Parathyroid adenoma (tissue), 2 donors: ENCODE measurements around the gene DKC1.
A peak's percentile ranks its signal among the peaks of the same experiment; 100 is the strongest.

Experiments
- H2AFZ ChIP-seq: fragments of 300-600 bp; sonication (generic); one replicate; pipeline ENCODE4 v1.7.0; 2017; ENCODE audit warnings: antibody characterized with exemption, mild to moderate bottlenecking
- H3K27ac ChIP-seq: fragments of 300-600 bp; sonication (generic); one replicate; pipeline ENCODE4 v1.7.0; 2017
- H3K27me3 ChIP-seq: fragments of 300-600 bp; sonication (generic); one replicate; pipeline ENCODE4 v1.7.0; 2017; ENCODE audit warnings: low read length; ENCODE audit not compliant: control insufficient read depth, insufficient read depth
- H3K36me3 ChIP-seq: fragments of 300-600 bp; sonication (generic); one replicate; pipeline ENCODE4 v1.7.0; 2017; ENCODE audit warnings: low read length; ENCODE audit not compliant: control insufficient read depth, insufficient read depth
- H3K4me1 ChIP-seq: fragments of 300-600 bp; sonication (generic); one replicate; pipeline ENCODE4 v1.7.0; 2017; ENCODE audit warnings: control low read depth
- H3K4me2 ChIP-seq: fragments of 300-600 bp; sonication (generic); one replicate; pipeline ENCODE4 v1.7.0; 2017; ENCODE audit warnings: low read length
- H3K4me3 ChIP-seq: fragments of 300-600 bp; sonication (generic); one replicate; pipeline ENCODE4 v1.7.0; 2017; ENCODE audit warnings: low read depth, low read length
- H3K79me2 ChIP-seq: fragments of 300-600 bp; sonication (generic); one replicate; pipeline ENCODE4 v1.7.0; 2017; ENCODE audit warnings: control low read depth
- H3K9ac ChIP-seq: fragments of 300-600 bp; sonication (generic); one replicate; pipeline ENCODE4 v1.7.0; 2017; ENCODE audit warnings: mild to moderate bottlenecking
- H3K9me3 ChIP-seq: fragments of 300-600 bp; sonication (generic); one replicate; pipeline ENCODE4 v1.7.0; 2017; ENCODE audit warnings: low read length; ENCODE audit not compliant: control insufficient read depth
- TF ChIP-seq, protein P1 (sequence below): fragments of 300-600 bp; sonication (generic); IDR thresholded peaks from one replicate; pipeline ENCODE4 v1.7.0; 2017; ENCODE audit warnings: antibody characterized with exemption, mild to moderate bottlenecking
- donor health status: primary hyperparathyroidism.

Gene DKC1

DNA sequence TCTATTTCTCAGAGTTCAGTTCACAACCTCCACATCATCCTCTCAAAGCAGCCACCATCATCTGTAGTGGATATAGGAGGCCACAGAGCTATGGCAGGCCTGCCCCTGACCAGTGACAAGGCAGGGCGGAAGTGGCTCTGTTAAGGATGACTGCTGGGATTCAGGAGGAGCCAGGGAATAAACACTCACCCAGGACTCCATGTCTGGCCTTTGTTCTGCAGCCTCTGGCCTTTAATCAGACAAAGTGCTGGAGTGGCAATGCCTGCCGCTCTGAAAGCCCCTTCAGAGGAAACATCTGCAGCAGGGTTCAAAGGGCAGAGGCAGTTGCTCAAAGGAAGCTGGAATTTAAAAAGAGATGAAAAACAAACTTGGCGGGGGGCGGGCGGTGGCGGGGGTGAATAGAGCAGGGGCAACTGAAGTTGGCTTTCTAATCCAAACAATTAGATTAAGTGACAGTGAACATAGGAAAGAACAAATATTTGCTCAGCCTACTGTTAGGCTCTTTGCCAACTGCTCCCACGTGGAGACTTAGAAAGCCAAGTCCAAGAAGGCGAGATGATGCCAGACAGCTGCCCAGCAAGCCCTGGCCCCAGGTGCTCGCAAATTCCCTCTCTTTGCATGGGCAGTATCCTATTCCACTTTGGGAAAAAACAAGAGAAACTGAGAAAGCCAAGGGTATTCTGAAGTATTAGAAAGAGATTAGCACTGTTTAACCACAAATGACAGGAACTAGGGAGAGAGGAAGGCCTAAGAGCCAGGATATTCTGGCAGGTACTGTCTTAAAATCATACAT lies 37.1 kb downstream of the DKC1 start:
- Histone ChIP-seq H3K36me3 (no peaks in the 10 kb centered on the region), H3K4me3 (no peak overlapping the region), H3K9me3 (no peaks in the 10 kb centered on the region), H3K27ac (no peak overlapping the region), H3K79me2 (no peaks in the 10 kb centered on the region), H3K9ac (no peak overlapping the region), H3K27me3 (no peaks in the 10 kb centered on the region), H3K4me2 (no peak overlapping the region), H2AFZ (no peak overlapping the region), H3K4me1 (no peaks in the 10 kb centered on the region)
- TF ChIP-seq, protein P1, sequence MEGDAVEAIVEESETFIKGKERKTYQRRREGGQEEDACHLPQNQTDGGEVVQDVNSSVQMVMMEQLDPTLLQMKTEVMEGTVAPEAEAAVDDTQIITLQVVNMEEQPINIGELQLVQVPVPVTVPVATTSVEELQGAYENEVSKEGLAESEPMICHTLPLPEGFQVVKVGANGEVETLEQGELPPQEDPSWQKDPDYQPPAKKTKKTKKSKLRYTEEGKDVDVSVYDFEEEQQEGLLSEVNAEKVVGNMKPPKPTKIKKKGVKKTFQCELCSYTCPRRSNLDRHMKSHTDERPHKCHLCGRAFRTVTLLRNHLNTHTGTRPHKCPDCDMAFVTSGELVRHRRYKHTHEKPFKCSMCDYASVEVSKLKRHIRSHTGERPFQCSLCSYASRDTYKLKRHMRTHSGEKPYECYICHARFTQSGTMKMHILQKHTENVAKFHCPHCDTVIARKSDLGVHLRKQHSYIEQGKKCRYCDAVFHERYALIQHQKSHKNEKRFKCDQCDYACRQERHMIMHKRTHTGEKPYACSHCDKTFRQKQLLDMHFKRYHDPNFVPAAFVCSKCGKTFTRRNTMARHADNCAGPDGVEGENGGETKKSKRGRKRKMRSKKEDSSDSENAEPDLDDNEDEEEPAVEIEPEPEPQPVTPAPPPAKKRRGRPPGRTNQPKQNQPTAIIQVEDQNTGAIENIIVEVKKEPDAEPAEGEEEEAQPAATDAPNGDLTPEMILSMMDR, result no peak

- H3K4me1 ChIP-seq, result no peaks in the 10 kb centered on the region
- no peak overlapping the region for H3K27ac ChIP-seq
- no peaks in the 10 kb centered on the region for H3K79me2 ChIP-seq
- H3K4me3 ChIP-seq, result no peak overlapping the region
- no peaks in the 10 kb centered on the region for H3K27me3 ChIP-seq
- no peaks in the 10 kb centered on the region for H3K36me3 ChIP-seq
- TF ChIP-seq, protein P1, result no peak
- H3K9ac ChIP-seq, result no peak overlapping the region
- H2AFZ ChIP-seq, result no peak overlapping the region
- no peaks in the 10 kb centered on the region for H3K9me3 ChIP-seq
- H3K4me2 ChIP-seq, result no peak overlapping the region
These were observed 38.0 kb downstream of the DKC1 start for GRCh38 chrX:154800478-154801210.

DNA sequence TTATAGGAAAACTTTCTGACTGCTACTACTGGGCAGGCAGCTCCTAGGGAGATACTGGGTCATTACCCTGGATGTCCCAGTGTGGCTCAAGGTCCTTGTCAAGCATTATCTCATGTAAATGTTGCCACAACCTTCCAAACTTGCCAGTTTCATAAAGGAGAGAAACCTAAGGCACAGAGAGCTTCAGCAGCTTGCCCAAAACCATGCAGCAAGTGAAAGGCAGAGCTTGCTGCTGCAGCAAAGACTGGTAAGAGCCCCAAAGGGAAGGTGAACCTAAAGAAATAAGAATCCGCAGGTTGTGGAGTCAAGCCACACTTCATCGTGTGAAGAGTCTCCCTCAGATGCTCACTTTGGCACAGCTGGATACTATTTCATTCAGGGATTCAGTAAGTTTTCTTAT lies 40.3 kb downstream of the DKC1 start:
- Histone ChIP-seq H3K9ac (no peak overlapping the region), H3K9me3 (no peaks in the 10 kb centered on the region), H3K27ac (no peak overlapping the region), H2AFZ (no peak overlapping the region), H3K4me1 (no peaks in the 10 kb centered on the region), H3K4me3 (no peak overlapping the region), H3K27me3 (no peaks in the 10 kb centered on the region), H3K36me3 (no peaks in the 10 kb centered on the region), H3K4me2 (no peak overlapping the region), H3K79me2 (no peaks in the 10 kb centered on the region)
- TF ChIP-seq, protein P1, result no peak

DNA sequence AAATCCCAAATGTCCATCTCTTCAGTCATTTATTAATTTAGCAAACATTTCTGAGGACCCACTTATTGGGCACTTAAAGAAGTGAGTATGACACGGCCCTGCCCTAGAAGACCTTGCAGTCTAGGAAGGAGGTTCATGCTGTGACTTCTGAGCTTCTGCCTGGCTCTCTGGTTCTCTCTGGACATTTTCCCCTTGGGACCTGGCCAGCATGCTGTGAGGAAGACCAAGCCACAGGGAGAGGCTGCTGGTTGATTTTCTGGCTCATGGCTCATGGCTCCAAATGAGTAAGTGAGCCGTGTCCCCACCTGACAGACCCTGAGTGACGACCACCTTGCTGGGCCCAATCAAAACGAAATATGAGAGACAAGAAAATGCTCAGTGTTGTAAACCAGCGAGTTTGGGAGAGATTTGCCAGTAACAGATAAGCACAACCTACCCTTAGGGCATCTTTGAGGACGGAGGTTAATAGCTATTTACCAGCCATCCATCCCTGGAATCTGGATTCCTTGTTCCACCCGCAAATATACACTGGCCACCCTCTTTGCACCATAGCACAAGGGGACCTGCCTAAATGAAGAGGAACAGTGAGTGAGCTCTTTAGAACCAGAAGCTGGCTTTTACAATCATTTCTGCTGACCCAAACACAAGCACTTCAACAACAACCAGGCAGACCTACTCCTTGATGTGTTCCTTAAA lies 41.7 kb downstream of the DKC1 start:
- TF ChIP-seq, protein P1, result no peak

More for the DNA sequence above, 41.7 kb downstream of the DKC1 start:
- H3K27ac ChIP-seq, result peak overlapping the region; percentile 65
- no peaks in the 10 kb centered on the region for H3K36me3 ChIP-seq
- peak overlapping the region; percentile 66 for H3K4me3 ChIP-seq
- peak overlapping the region; percentile 94 for H2AFZ ChIP-seq
- H3K9me3 ChIP-seq, result no peaks in the 10 kb centered on the region
- no peaks in the 10 kb centered on the region for H3K4me1 ChIP-seq
- no peaks in the 10 kb centered on the region for H3K27me3 ChIP-seq
- peak overlapping the region; percentile 82 for H3K4me2 ChIP-seq
- no peak overlapping the region for H3K9ac ChIP-seq
- H3K79me2 ChIP-seq, result no peaks in the 10 kb centered on the region
